ENCODE data around the gene WFS1. TPM values are rescaled to one million over a fixed set of nuclear protein-coding genes. Genes with fewer than 3 reads are reported as not detected.

WFS1 gene
- total and polyA plus RNA-seq, 2 donors (not counting 1 experiment from before 2014, with no cell fraction given), result 25.7 to 37.5 TPM

DNA sequence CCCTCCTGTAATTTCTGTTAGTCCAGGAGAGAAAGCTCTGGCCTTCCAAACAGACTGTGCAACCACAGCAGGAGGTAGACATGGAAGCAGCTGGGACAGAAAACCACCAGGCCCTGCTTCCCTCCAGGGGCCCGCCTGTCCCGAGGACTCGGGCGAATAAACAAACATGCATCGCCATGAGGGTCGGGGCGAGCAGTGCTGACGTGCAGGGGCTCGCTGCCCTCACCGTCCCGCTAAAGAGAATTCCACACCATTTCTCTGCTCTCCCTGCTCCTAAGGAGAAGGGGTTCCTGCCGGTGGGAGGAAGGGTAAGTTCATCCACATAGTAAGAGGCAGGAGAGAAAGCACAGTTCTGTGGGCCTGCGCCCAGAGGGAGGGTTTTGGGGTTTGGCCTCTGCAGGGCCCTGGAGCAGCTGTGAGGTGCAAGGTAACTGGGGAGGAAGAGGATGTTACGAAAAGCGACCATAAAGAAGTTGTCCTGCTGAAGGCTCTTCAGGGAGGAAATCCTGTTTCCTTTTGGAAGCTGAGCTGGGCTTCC, 54.9 kb downstream of the WFS1 start:
- no peak overlapping the region for H3K9ac ChIP-seq (ENCODE audit: insufficient read depth, low read length)
- no peaks in the 10 kb centered on the region for H3K79me2 ChIP-seq (ENCODE audit: control insufficient read depth, insufficient read depth, low read length)
- H2AFZ ChIP-seq (ENCODE audit: low read length), result no peak overlapping the region
- no peak overlapping the region for H3K27ac ChIP-seq (ENCODE audit: insufficient read depth, low read length)
- H3K36me3 ChIP-seq (ENCODE audit: control insufficient read depth, insufficient read depth, low read length), result no peaks in the 10 kb centered on the region
- H3K4me1 ChIP-seq (ENCODE audit: control insufficient read depth, extremely low read depth, insufficient read depth, low read length), result no peaks in the 10 kb centered on the region
- TF ChIP-seq, protein P1, sequence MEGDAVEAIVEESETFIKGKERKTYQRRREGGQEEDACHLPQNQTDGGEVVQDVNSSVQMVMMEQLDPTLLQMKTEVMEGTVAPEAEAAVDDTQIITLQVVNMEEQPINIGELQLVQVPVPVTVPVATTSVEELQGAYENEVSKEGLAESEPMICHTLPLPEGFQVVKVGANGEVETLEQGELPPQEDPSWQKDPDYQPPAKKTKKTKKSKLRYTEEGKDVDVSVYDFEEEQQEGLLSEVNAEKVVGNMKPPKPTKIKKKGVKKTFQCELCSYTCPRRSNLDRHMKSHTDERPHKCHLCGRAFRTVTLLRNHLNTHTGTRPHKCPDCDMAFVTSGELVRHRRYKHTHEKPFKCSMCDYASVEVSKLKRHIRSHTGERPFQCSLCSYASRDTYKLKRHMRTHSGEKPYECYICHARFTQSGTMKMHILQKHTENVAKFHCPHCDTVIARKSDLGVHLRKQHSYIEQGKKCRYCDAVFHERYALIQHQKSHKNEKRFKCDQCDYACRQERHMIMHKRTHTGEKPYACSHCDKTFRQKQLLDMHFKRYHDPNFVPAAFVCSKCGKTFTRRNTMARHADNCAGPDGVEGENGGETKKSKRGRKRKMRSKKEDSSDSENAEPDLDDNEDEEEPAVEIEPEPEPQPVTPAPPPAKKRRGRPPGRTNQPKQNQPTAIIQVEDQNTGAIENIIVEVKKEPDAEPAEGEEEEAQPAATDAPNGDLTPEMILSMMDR (conservative IDR thresholded peaks at IDR 0.05 in 1 of 2, IDR thresholded peaks at IDR 0.05 in 1 of 2; ENCODE audit: low read depth in 1 of 2, low read length in 2 of 2), result no peak
- TF ChIP-seq EZH2 (IDR thresholded peaks at IDR 0.05; ENCODE audit: low read length, missing control alignments), result no peak
- DNase-seq (ENCODE audit: low read depth in 2 of 2), result no peak
- no peak overlapping the region for H3K4me3 ChIP-seq (replicated peaks in 1 of 4; ENCODE audit: control extremely low read depth in 1 of 4, insufficient read depth in 1 of 4, low read depth in 3 of 4, low read length in 4 of 4)
- H3K4me2 ChIP-seq (ENCODE audit: extremely low read depth, insufficient read depth, low read length), result no peak overlapping the region
- no peaks in the 10 kb centered on the region for H4K20me1 ChIP-seq (ENCODE audit: control insufficient read depth, extremely low read depth, insufficient read depth, low read length)
- no peaks in the 10 kb centered on the region for H3K27me3 ChIP-seq (ENCODE audit: control insufficient read depth, insufficient read depth, low read length)
- H3K9me3 ChIP-seq (ENCODE audit: control insufficient read depth, insufficient read depth, low read depth, low read length), result no peaks in the 10 kb centered on the region

DNA sequence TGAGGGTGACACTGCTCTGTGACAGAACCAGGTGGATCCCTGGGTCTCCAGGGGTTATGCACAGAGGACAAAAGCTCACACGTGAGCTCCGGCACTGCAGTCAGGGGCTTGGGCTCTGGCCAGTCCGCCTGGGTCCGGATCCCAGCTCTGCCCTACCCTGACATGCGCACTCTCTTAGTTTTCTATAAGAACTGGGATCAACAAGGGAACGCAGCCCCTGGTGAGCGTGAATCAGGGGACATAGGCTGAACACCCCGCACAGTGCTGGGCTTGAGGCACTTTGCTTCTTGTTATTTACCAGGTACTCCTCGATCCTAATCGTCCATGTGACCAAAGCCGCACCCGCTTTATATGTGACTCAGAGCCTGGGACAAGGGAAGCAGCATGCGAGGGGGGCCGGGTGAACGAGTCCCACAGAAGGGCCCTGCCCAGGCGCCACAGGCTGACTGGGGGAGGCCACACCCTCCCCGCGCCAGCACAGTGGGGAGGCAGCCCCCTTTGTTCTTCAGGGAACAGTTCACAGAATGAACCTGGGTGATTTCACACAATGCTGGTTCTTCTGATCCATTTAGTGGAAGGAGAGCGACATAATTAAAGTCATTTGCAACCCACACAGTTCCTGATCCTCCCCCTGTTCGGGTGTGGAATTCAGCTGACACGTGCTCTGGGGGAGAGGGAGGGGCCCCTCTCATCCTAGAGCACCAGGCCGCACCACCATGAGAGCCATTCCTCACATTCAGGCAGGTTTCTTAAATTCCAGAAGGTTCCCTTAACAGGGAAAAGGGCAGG, 55.5 kb downstream of the WFS1 start:
- Histone ChIP-seq H3K4me3 (replicated peaks in 1 of 4; ENCODE audit: control extremely low read depth in 1 of 4, insufficient read depth in 1 of 4, low read depth in 3 of 4, low read length in 4 of 4) (no peak overlapping the region), H3K4me1 (ENCODE audit: control insufficient read depth, extremely low read depth, insufficient read depth, low read length) (no peaks in the 10 kb centered on the region), H3K27me3 (ENCODE audit: control insufficient read depth, insufficient read depth, low read length) (no peaks in the 10 kb centered on the region), H3K9me3 (ENCODE audit: control insufficient read depth, insufficient read depth, low read depth, low read length) (no peaks in the 10 kb centered on the region), H3K9ac (ENCODE audit: insufficient read depth, low read length) (no peak overlapping the region), H3K79me2 (ENCODE audit: control insufficient read depth, insufficient read depth, low read length) (no peaks in the 10 kb centered on the region), H2AFZ (ENCODE audit: low read length) (no peak overlapping the region), H3K27ac (ENCODE audit: insufficient read depth, low read length) (no peak overlapping the region), H4K20me1 (ENCODE audit: control insufficient read depth, extremely low read depth, insufficient read depth, low read length) (no peaks in the 10 kb centered on the region), H3K36me3 (ENCODE audit: control insufficient read depth, insufficient read depth, low read length) (no peaks in the 10 kb centered on the region), H3K4me2 (ENCODE audit: extremely low read depth, insufficient read depth, low read length) (no peak overlapping the region)
- DNase-seq (ENCODE audit: low read depth in 2 of 2), result peak in 1 of 2 donors; percentile 48
- TF ChIP-seq EZH2 (IDR thresholded peaks at IDR 0.05; ENCODE audit: low read length, missing control alignments), result no peak
- TF ChIP-seq, protein P1 (conservative IDR thresholded peaks at IDR 0.05 in 1 of 2, IDR thresholded peaks at IDR 0.05 in 1 of 2; ENCODE audit: low read depth in 1 of 2, low read length in 2 of 2), result no peak

DNA sequence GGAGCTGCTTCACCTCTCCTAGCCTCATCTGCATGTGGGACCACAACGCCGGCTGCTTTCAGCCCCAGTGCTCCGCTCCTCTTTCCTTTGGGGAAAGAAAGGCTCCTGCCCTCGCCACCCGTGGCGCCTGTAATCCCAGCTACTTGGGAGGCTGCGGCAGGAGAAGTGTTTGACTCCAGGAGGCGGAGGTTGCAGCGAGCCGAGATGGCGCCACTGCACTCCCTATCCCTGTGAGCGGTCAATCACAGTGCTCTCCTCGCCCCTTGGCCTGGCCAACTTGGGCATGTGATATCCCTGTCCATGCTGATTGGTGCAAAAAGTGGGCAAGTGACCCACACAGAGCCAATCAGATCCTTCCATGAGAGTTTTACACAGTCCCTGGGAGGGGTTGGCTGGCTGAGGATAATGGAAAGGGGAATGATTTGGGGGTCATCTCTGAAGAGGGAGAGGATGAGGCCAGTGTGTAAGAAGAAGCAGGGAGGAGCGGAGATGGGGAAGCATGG, 56.2 kb downstream of the WFS1 start:
- Histone ChIP-seq H3K27ac (ENCODE audit: insufficient read depth, low read length) (no peak overlapping the region), H3K36me3 (ENCODE audit: control insufficient read depth, insufficient read depth, low read length) (no peaks in the 10 kb centered on the region), H3K4me2 (ENCODE audit: extremely low read depth, insufficient read depth, low read length) (no peak overlapping the region), H3K79me2 (ENCODE audit: control insufficient read depth, insufficient read depth, low read length) (no peaks in the 10 kb centered on the region), H3K9ac (ENCODE audit: insufficient read depth, low read length) (no peak overlapping the region), H3K9me3 (ENCODE audit: control insufficient read depth, insufficient read depth, low read depth, low read length) (no peaks in the 10 kb centered on the region), H2AFZ (ENCODE audit: low read length) (no peak overlapping the region), H4K20me1 (ENCODE audit: control insufficient read depth, extremely low read depth, insufficient read depth, low read length) (no peaks in the 10 kb centered on the region), H3K4me1 (ENCODE audit: control insufficient read depth, extremely low read depth, insufficient read depth, low read length) (no peaks in the 10 kb centered on the region), H3K27me3 (ENCODE audit: control insufficient read depth, insufficient read depth, low read length) (no peaks in the 10 kb centered on the region), H3K4me3 (replicated peaks in 1 of 4; ENCODE audit: control extremely low read depth in 1 of 4, insufficient read depth in 1 of 4, low read depth in 3 of 4, low read length in 4 of 4) (no peak overlapping the region)
- TF ChIP-seq, protein P1 (conservative IDR thresholded peaks at IDR 0.05 in 1 of 2, IDR thresholded peaks at IDR 0.05 in 1 of 2; ENCODE audit: low read depth in 1 of 2, low read length in 2 of 2), result no peak
- no peak for TF ChIP-seq EZH2 (IDR thresholded peaks at IDR 0.05; ENCODE audit: low read length, missing control alignments)
- DNase-seq (ENCODE audit: low read depth in 2 of 2), result no peak

Measured in fibroblast of lung (primary cell).